ENCODE data around the gene ZBTB39. TPM values are rescaled to one million over a fixed set of nuclear protein-coding genes. Genes with fewer than 3 reads are reported as not detected.

Gene ZBTB39
- total RNA-seq, 1 donor from 2014 or later = 20.8 TPM

- H3K4me1 Mint-ChIP-seq (ENCODE audit: low read depth) = peaks cover 4% of the 10 kb centered on the region
- no peak for TF ChIP-seq CTCF (IDR thresholded peaks at IDR 0.05; ENCODE audit: unreplicated experiment)
- DNase-seq (ENCODE audit: low spot score, unreplicated experiment) = no peak
- H3K4me3 Mint-ChIP-seq (ENCODE audit: low read depth) = no peak overlapping the region
- no peaks in the 10 kb centered on the region for H3K9me3 Mint-ChIP-seq (ENCODE audit: low read depth)
- no peak overlapping the region for H3K27ac Mint-ChIP-seq
- H3K36me3 Mint-ChIP-seq (ENCODE audit: insufficient read depth) = no peaks in the 10 kb centered on the region
- H3K27me3 Mint-ChIP-seq = peaks cover 19% of the 10 kb centered on the region
These were observed 5.4 kb upstream of the ZBTB39 start for GRCh38 chr12:57011438-57012424.

DNA sequence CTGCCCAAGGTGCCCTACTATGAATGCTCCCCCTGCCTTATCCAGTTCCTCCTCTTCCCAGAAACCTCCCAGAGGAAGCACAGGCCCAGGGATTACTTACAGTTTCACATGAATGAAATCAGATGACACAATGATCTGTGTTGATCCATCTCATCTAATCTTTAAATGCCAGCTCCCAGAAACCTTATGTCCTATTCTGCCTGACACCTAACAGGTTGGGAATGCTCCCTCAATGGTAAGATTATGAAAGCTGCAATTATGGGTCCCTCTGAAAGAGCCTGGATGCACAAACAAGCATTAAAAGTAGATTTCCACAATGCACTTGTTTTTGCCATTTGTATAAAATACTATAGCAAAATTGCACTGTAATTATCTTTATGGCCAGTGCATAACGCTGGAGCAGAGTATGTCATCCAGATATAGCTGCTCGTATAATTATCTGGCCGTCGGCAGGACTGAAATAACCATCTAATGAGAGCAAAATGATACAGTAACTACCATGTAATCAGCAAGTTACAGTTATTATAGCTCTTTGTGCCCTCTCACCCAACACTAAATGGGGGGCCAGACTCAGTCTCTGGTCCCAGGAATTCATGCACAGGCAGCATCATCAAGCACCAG lies 4.4 kb upstream of the ZBTB39 start:
- peaks cover 4% of the 10 kb centered on the region for H3K4me1 Mint-ChIP-seq (ENCODE audit: low read depth)

GRCh38 chr12:57009949-57010626 lies 3.7 kb upstream of the ZBTB39 start:
- Mint-ChIP-seq H3K4me3 (ENCODE audit: low read depth) (no peak overlapping the region), H3K27ac (no peak overlapping the region), H3K9me3 (ENCODE audit: low read depth) (no peaks in the 10 kb centered on the region), H3K27me3 (peaks cover 16% of the 10 kb centered on the region), H3K36me3 (ENCODE audit: insufficient read depth) (no peaks in the 10 kb centered on the region), H3K4me1 (ENCODE audit: low read depth) (peaks cover 11% of the 10 kb centered on the region)
- no peak for TF ChIP-seq CTCF (IDR thresholded peaks at IDR 0.05; ENCODE audit: unreplicated experiment)
- DNase-seq (ENCODE audit: low spot score, unreplicated experiment) = no peak

More for the DNA sequence above, 4.4 kb upstream of the ZBTB39 start:
- no peaks in the 10 kb centered on the region for H3K36me3 Mint-ChIP-seq (ENCODE audit: insufficient read depth)
- DNase-seq (ENCODE audit: low spot score, unreplicated experiment) = no peak
- H3K9me3 Mint-ChIP-seq (ENCODE audit: low read depth) = no peaks in the 10 kb centered on the region
- no peak for TF ChIP-seq CTCF (IDR thresholded peaks at IDR 0.05; ENCODE audit: unreplicated experiment)
- no peak overlapping the region for H3K27ac Mint-ChIP-seq
- peaks cover 19% of the 10 kb centered on the region for H3K27me3 Mint-ChIP-seq
- H3K4me3 Mint-ChIP-seq (ENCODE audit: low read depth) = no peak overlapping the region

DNA sequence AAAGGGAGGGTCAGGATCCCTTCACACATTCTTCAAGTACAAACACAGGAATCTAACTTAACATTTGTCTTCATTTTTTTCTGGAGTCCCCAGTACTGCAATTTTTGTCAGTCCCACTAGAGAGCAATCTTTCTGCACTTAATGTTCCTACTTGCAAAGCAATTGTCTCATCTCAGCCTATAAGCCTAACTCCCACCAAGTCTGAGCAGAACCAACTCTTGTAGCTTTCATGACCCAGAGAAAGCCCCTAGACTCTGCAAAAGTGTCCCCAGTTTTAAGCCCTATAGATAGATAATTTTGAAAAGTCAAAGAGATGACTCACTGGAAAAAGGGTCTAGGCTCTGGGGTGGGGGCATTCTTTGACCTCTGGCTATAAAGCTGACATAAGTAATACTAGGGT lies 1.8 kb upstream of the ZBTB39 start:
- no peaks in the 10 kb centered on the region for H3K9me3 Mint-ChIP-seq (ENCODE audit: low read depth)
- H3K27ac Mint-ChIP-seq = peak overlapping the region; percentile 79
- DNase-seq (ENCODE audit: low spot score, unreplicated experiment) = no peak
- H3K27me3 Mint-ChIP-seq = peaks cover 6% of the 10 kb centered on the region
- TF ChIP-seq CTCF (IDR thresholded peaks at IDR 0.05; ENCODE audit: unreplicated experiment) = peak; percentile 50
- peaks cover 13% of the 10 kb centered on the region for H3K4me1 Mint-ChIP-seq (ENCODE audit: low read depth)
- peaks cover 11% of the 10 kb centered on the region for H3K36me3 Mint-ChIP-seq (ENCODE audit: insufficient read depth)
- peak overlapping the region; percentile 56 for H3K4me3 Mint-ChIP-seq (ENCODE audit: low read depth)

Measured in progenitor cell of endocrine pancreas (in vitro differentiated cells).